ACC112 (cell line): ENCODE data around the gene COPG1.

Experiments
- H2AFZ ChIP-seq: fragments of 200-600 bp; sonication (generic); one replicate; pipeline ENCODE4 v1.6.0; 2017; ENCODE audit warnings: antibody characterized with exemption, low read length; ENCODE audit not compliant: unreplicated experiment
- H3K27ac ChIP-seq: fragments of 200-600 bp; sonication (generic); 2 replicates; pipeline ENCODE4 v1.5.1; 2014; ENCODE audit warnings: low read depth, mild to moderate bottlenecking, antibody characterized with exemption, low read length, moderate library complexity
- H3K27me3 ChIP-seq: fragments of 200-600 bp; sonication (generic); 2 replicates; pipeline ENCODE4 v1.6.1; 2014; ENCODE audit warnings: mild to moderate bottlenecking, antibody characterized with exemption, low read length, moderate library complexity, mixed read lengths; ENCODE audit not compliant: insufficient read depth
- H3K36me3 ChIP-seq: fragments of 200-600 bp; sonication (generic); 2 replicates; pipeline ENCODE4 v1.6.1; 2016; ENCODE audit warnings: mild to moderate bottlenecking, antibody characterized with exemption, low read length, moderate library complexity, mixed read lengths; ENCODE audit not compliant: insufficient read depth
- H3K4me1 ChIP-seq: fragments of 200-600 bp; sonication (generic); one replicate; pipeline ENCODE4 v1.6.1; 2016; ENCODE audit warnings: low read length, mixed read lengths; ENCODE audit not compliant: insufficient read depth, unreplicated experiment, control insufficient read depth
- H3K4me3 ChIP-seq: fragments of 200-600 bp; sonication (generic); 2 replicates; pipeline ENCODE4 v1.5.1; 2014; ENCODE audit warnings: mild to moderate bottlenecking, low read depth, low read length
- H3K79me2 ChIP-seq: fragments of 200-600 bp; sonication (generic); one replicate; pipeline ENCODE4 v1.6.0; 2016; ENCODE audit warnings: low read length; ENCODE audit not compliant: control insufficient read depth, unreplicated experiment, insufficient read depth

The COPG1 gene

GRCh38 chr3:129324855-129325254 lies 75.4 kb downstream of the COPG1 start:
- H3K36me3 ChIP-seq: no peaks in the 10 kb centered on the region
- no peak overlapping the region for H3K4me3 ChIP-seq
- no peak overlapping the region for H2AFZ ChIP-seq
- H3K27ac ChIP-seq: no peak overlapping the region
- H3K27me3 ChIP-seq: no peaks in the 10 kb centered on the region
- H3K4me1 ChIP-seq: no peaks in the 10 kb centered on the region
- H3K79me2 ChIP-seq: no peaks in the 10 kb centered on the region

GRCh38 chr3:129325383-129325782 lies 76.0 kb downstream of the COPG1 start:
- no peaks in the 10 kb centered on the region for H3K36me3 ChIP-seq
- H3K27me3 ChIP-seq: no peaks in the 10 kb centered on the region
- H3K4me1 ChIP-seq: no peaks in the 10 kb centered on the region
- no peak overlapping the region for H3K4me3 ChIP-seq
- no peak overlapping the region for H3K27ac ChIP-seq
- H3K79me2 ChIP-seq: no peaks in the 10 kb centered on the region
- no peak overlapping the region for H2AFZ ChIP-seq

GRCh38 chr3:129326138-129326537 lies 76.7 kb downstream of the COPG1 start:
- Histone ChIP-seq H3K27me3 (no peaks in the 10 kb centered on the region), H2AFZ (no peak overlapping the region), H3K27ac (no peak overlapping the region), H3K79me2 (no peaks in the 10 kb centered on the region), H3K4me1 (no peaks in the 10 kb centered on the region), H3K36me3 (no peaks in the 10 kb centered on the region), H3K4me3 (no peak overlapping the region)

- H3K27me3 ChIP-seq: no peaks in the 10 kb centered on the region
- H2AFZ ChIP-seq: no peak overlapping the region
- H3K27ac ChIP-seq: no peak overlapping the region
- H3K4me1 ChIP-seq: no peaks in the 10 kb centered on the region
- no peaks in the 10 kb centered on the region for H3K36me3 ChIP-seq
- no peaks in the 10 kb centered on the region for H3K79me2 ChIP-seq
- no peak overlapping the region for H3K4me3 ChIP-seq
Measured at GRCh38 chr3:129326595-129326994, 77.2 kb downstream of the COPG1 start.
